K562 (cell line): ENCODE data around the gene NDP. TPM values are rescaled to one million over a fixed set of nuclear protein-coding genes. Genes with fewer than 3 reads are reported as not detected.

ENCODE experiments used
- ATAC-seq: fragments of 200-7000 bp; cut with Tn5 transposase; 3 replicates; pipeline ENCODE4 v1.9.1; 2020; ENCODE audit warnings: moderate library complexity
- BruUV-seq: library from RNA; stranded (reverse); fragments of 400-500 nt; replicated peaks from 2 replicates; lab custom pipeline; 2021; lab: Mats Ljungman, UMichigan
- CTCF ChIA-PET: fragments of 300-600 bp; formaldehyde crosslinking; extraction: SDS; loops from one replicate; lab custom pipeline; 2021; ENCODE audit warnings: low intra/inter-chr PET ratio; lab: Yijun Ruan, JAX
- POLR2A ChIA-PET: fragments of 300-600, 350-650 bp; sonication (Branson Sonifier 250); formaldehyde crosslinking; extraction: SDS; loops from one replicate; lab custom pipeline; 2021; ENCODE audit warnings: antibody characterized with exemption, inconsistent platforms; lab: Yijun Ruan, JAX
- DNase-seq, 4 experiments: peaks; one replicate each; pipeline versions ENCODE4 v3.0.0 to v3.0.0-alpha.2; 2011 to 2018; ENCODE audit warnings: low spot score in 3 of 4, mixed read lengths in 3 of 4; ENCODE audit errors: extremely low read depth in 1 of 4
- FAIRE-seq: peaks from 2 replicates; lab custom pipeline; 2011; peaks lifted over from hg19 to GRCh38; lab: Jason Lieb, UNC
- H2AFZ ChIP-seq: 2 replicates; pipeline ENCODE4 v1.6.0; 2011; ENCODE audit warnings: low read depth, low read length, control low read depth, inconsistent platforms
- H3K27ac ChIP-seq: fragments of 200-600 bp; 3 replicates; pipeline ENCODE4 v1.8.0; 2011; ENCODE audit warnings: low read depth, mild to moderate bottlenecking, control low read depth, inconsistent platforms, low read length, moderate library complexity, mixed read lengths; ENCODE audit errors: extremely low read depth
- H3K27me3 ChIP-seq, 2 experiments: fragments of 300-600 bp in 1 of 2; 2 replicates in 1 of 2; 3 replicates in 1 of 2; pipeline versions ENCODE4 v1.6.0 to v1.8.0; 2011; ENCODE audit warnings: inconsistent platforms in 2 of 2, low read length in 2 of 2, mild to moderate bottlenecking in 1 of 2, mixed read lengths in 1 of 2, moderate library complexity in 1 of 2; ENCODE audit not compliant: control insufficient read depth in 2 of 2, insufficient read depth in 2 of 2
- H3K36me3 ChIP-seq: fragments of 300-600 bp; 3 replicates; pipeline ENCODE4 v1.8.0; 2011; ENCODE audit warnings: mild to moderate bottlenecking, low read length, inconsistent platforms; ENCODE audit not compliant: control insufficient read depth, insufficient read depth
- H3K4me1 ChIP-seq, 2 experiments: fragments of 200-600 bp in 1 of 2; replicated peaks in 1 of 2; 2 replicates in 1 of 2; 3 replicates in 1 of 2; pipeline versions ENCODE4 v1.5.1 to v1.8.0; 2011; ENCODE audit warnings: inconsistent platforms in 2 of 2, low read length in 2 of 2, mild to moderate bottlenecking in 1 of 2, mixed read lengths in 1 of 2, moderate library complexity in 1 of 2; ENCODE audit not compliant: control insufficient read depth in 2 of 2, insufficient read depth in 2 of 2
- H3K4me2 ChIP-seq: 2 replicates; pipeline ENCODE4 v1.6.1; 2011; ENCODE audit warnings: low read length, control low read depth, inconsistent platforms, mixed read lengths; ENCODE audit not compliant: insufficient read depth
- H3K4me3 ChIP-seq: fragments of 200-600 bp; sonication (generic), shearing (Covaris generic); 2 replicates; pipeline ENCODE4 v1.5.1; 2016; ENCODE audit warnings: control low read depth, inconsistent platforms
- H3K79me2 ChIP-seq: fragments of 200-600 bp; 3 replicates; pipeline ENCODE4 v1.8.0; 2011; ENCODE audit warnings: low read length, inconsistent platforms; ENCODE audit not compliant: control insufficient read depth, insufficient read depth
- H3K9ac ChIP-seq, 2 experiments: 2 replicates each; pipeline versions ENCODE4 v1.6.0 to v1.6.1; 2011; ENCODE audit warnings: low read depth in 2 of 2, low read length in 2 of 2, control low read depth in 1 of 2, inconsistent platforms in 1 of 2, mild to moderate bottlenecking in 1 of 2, mixed read lengths in 1 of 2; ENCODE audit not compliant: insufficient read depth in 1 of 2
- H3K9me1 ChIP-seq: one replicate; pipeline ENCODE4 v1.6.0; 2011; ENCODE audit warnings: inconsistent platforms, mild to moderate bottlenecking, low read length, moderate library complexity; ENCODE audit not compliant: control insufficient read depth, insufficient read depth
- H3K9me3 ChIP-seq: replicated peaks from 2 replicates; pipeline ENCODE4 v1.5.1; 2011; ENCODE audit warnings: low read depth, low read length, inconsistent platforms; ENCODE audit not compliant: control insufficient read depth, insufficient read depth
- H4K20me1 ChIP-seq: replicated peaks from 2 replicates; pipeline ENCODE4 v1.6.1; 2011; ENCODE audit warnings: low read length, inconsistent platforms, mixed read lengths; ENCODE audit not compliant: control insufficient read depth, insufficient read depth
- EGR1 ChIP-seq: fragments of 450-650 bp; conservative IDR thresholded peaks from 2 replicates; pipeline ENCODE4 v1.6.1; 2017; ENCODE audit warnings: mild to moderate bottlenecking
- ELF4 ChIP-seq: fragments of 450-650 bp; formaldehyde crosslinking; IDR thresholded peaks from 2 replicates; pipeline ENCODE4 v1.4.0; 2022; ENCODE audit warnings: missing genetic modification characterization
- GATAD2A ChIP-seq: fragments of 450-650 bp; IDR thresholded peaks from 2 replicates; pipeline ENCODE4 v1.6.1; 2017
- HDAC2 ChIP-seq: fragments of 450-650 bp; IDR thresholded peaks from 2 replicates; pipeline ENCODE4 v1.6.1; 2016; ENCODE audit warnings: mild to moderate bottlenecking
- KHSRP ChIP-seq: fragments of 450-650 bp; IDR thresholded peaks from 2 replicates; pipeline ENCODE4 v1.6.1; 2017
- MEF2D ChIP-seq: conservative IDR thresholded peaks from 2 replicates; pipeline ENCODE4 v1.6.1; 2016; ENCODE audit warnings: low read depth, missing genetic modification characterization, missing compliant biosample characterization
- MLLT1 ChIP-seq, 2 experiments: fragments of 450-650 bp; IDR thresholded peaks; 2 replicates each; pipeline ENCODE4 v1.6.1; 2016
- NFYB ChIP-seq: IDR thresholded peaks from 2 replicates; pipeline ENCODE4 v1.6.1; 2011; ENCODE audit warnings: mild to moderate bottlenecking, moderate library complexity; ENCODE audit not compliant: insufficient read length; ENCODE audit errors: extremely low read depth
- PPARD ChIP-seq: fragments of 250-450 bp; sonication (Bioruptor Pico); IDR thresholded peaks from 2 replicates; pipeline ENCODE4 v1.8.0; 2022; ENCODE audit warnings: inconsistent platforms, mild to moderate bottlenecking, moderate library complexity
- TCF7 ChIP-seq: sonication (generic); IDR thresholded peaks from 2 replicates; pipeline ENCODE4 v1.6.1; 2016; ENCODE audit warnings: antibody characterized with exemption, borderline replicate concordance
- XRCC5 ChIP-seq: fragments of 200-400 bp; formaldehyde crosslinking; IDR thresholded peaks from 2 replicates; pipeline ENCODE4 v1.6.1; 2017; ENCODE audit warnings: low read depth, mild to moderate bottlenecking, low read length
- ZNF184 ChIP-seq: sonication (generic); formaldehyde crosslinking; IDR thresholded peaks from 2 replicates; pipeline ENCODE4 v1.5.0; 2020; ENCODE audit warnings: missing genetic modification reagents
- ZNF316 ChIP-seq: fragments of 450-650 bp; IDR thresholded peaks from 2 replicates; pipeline ENCODE4 v1.6.1; 2016
- ZNF436 ChIP-seq: fragments of 250-450, 450-650 bp; sonication (Bioruptor Pico); formaldehyde crosslinking; IDR thresholded peaks from 2 replicates; pipeline ENCODE4 v1.7.0; 2020; ENCODE audit warnings: mild to moderate bottlenecking
- ZNF589 ChIP-seq: fragments of 200-800 bp; sonication (Bioruptor generic); IDR thresholded peaks from 2 replicates; pipeline ENCODE4 v1.6.1; 2016; ENCODE audit warnings: low read depth, missing genetic modification characterization, missing compliant biosample characterization
- WGBS: fragments of 100-300 bp; shearing (Covaris generic); methylation state at CpG from one replicate; pipeline ENCODE4 v1.1.6; 2016; ENCODE audit warnings: low coverage, mixed read lengths; ENCODE audit not compliant: insufficient coverage; ENCODE audit errors: missing lambda C conversion rate; 5-methylcytosine and 5-hydroxymethylcytosine counted together
- in situ Hi-C: fragments of 300-500 bp; cut with MboI; formaldehyde crosslinking; loops from 4 replicates; pipeline ENCODE4 v1.15.0; 2018; ENCODE audit warnings: inconsistent platforms, mixed read lengths
- intact Hi-C: fragments of 100-400 bp; cut with micrococcal nuclease; formaldehyde crosslinking; loops from 2 replicates; pipeline ENCODE4 v1.14.2; 2022
- polyA plus RNA-seq, 8 experiments: library from polyadenylated mRNA; depleted of rRNA in 4 of 8; stranded (reverse) in 5 of 8; unstranded in 3 of 8; fragments of >200 nt; fragmentation: Nextera tagmentation in 2 of 8; fragmentation: Illumina TruSeq in 1 of 8; extraction: Ambion mirVana in 2 of 8; extraction: Trizol in 1 of 8; gene quantifications; 2 replicates each; pipeline versions ENCODE4 v1.2.1 to v1.2.3, GENCODE V29; 2011 to 2014; ENCODE audit warnings: inconsistent platforms in 1 of 8, missing spikeins in 1 of 8
- total RNA-seq, 7 experiments: library from RNA; depleted of rRNA in 6 of 7; stranded (reverse); fragments of >200 nt in 6 of 7; fragmentation: Illumina TruSeq in 2 of 7; extraction: Trizol in 2 of 7; gene quantifications; 2 replicates each; pipeline versions ENCODE4 v1.2.1 to v1.2.3, GENCODE V29; 2011 to 2021; ENCODE audit warnings: low replicate concordance in 1 of 7
- TF ChIP-seq, protein P1 (sequence below): fragments of 250-450 bp; sonication (Bioruptor Pico); IDR thresholded peaks from 2 replicates; pipeline ENCODE4 v1.4.0; 2020

NDP gene
- total and polyA plus RNA-seq, 9 of the 15 experiments (the other 6 are each of a cell fraction or from before 2014, with no cell fraction given), result not detected

DNA sequence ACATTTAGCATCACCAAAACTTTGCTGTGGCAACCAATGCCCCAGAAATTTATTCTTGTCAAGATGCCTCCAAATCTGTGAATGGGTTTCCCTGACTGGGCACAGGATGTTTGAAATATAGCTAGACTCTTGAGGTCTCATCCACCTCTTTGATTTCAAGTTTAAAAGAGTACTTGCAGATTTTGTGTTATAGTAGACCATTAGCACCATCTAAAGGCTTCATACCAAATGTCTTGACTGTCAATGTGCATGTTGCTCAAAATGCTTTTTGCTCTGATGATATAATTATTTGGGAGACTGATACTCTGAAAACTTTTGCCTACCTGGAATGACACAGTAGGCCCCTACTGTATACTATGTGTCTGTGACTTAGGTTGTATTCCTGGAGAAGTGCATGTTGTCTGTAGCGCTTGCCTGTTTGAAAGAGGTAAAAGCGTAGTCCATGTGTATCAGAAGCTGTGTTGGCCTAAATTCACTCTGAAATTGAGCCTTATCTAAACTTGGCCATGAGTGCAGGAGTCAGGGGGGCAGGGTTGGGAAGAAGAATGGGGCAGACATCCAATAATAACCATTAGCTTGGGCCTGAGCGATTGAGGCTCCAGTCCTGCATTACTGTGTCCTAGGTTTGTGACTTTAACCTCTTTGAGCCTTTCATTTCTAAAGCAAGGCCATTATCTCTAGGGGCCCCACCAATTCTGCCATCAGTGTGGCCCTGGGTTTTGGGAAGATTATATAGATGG, 33.8 kb downstream of the NDP start:
- no peak for FAIRE-seq
- intact Hi-C loops, result loop anchor here (10.0 kb wide), 1 partner anchor 375 kb away; no protein-coding TSS in a partner anchor
- H2AFZ ChIP-seq, result no peak overlapping the region

More for the DNA sequence above, 33.8 kb downstream of the NDP start:
- ATAC-seq, result no peak
- H3K4me2 ChIP-seq, result no peak overlapping the region
- no peak for TF ChIP-seq TCF7
- TF ChIP-seq, protein P1, sequence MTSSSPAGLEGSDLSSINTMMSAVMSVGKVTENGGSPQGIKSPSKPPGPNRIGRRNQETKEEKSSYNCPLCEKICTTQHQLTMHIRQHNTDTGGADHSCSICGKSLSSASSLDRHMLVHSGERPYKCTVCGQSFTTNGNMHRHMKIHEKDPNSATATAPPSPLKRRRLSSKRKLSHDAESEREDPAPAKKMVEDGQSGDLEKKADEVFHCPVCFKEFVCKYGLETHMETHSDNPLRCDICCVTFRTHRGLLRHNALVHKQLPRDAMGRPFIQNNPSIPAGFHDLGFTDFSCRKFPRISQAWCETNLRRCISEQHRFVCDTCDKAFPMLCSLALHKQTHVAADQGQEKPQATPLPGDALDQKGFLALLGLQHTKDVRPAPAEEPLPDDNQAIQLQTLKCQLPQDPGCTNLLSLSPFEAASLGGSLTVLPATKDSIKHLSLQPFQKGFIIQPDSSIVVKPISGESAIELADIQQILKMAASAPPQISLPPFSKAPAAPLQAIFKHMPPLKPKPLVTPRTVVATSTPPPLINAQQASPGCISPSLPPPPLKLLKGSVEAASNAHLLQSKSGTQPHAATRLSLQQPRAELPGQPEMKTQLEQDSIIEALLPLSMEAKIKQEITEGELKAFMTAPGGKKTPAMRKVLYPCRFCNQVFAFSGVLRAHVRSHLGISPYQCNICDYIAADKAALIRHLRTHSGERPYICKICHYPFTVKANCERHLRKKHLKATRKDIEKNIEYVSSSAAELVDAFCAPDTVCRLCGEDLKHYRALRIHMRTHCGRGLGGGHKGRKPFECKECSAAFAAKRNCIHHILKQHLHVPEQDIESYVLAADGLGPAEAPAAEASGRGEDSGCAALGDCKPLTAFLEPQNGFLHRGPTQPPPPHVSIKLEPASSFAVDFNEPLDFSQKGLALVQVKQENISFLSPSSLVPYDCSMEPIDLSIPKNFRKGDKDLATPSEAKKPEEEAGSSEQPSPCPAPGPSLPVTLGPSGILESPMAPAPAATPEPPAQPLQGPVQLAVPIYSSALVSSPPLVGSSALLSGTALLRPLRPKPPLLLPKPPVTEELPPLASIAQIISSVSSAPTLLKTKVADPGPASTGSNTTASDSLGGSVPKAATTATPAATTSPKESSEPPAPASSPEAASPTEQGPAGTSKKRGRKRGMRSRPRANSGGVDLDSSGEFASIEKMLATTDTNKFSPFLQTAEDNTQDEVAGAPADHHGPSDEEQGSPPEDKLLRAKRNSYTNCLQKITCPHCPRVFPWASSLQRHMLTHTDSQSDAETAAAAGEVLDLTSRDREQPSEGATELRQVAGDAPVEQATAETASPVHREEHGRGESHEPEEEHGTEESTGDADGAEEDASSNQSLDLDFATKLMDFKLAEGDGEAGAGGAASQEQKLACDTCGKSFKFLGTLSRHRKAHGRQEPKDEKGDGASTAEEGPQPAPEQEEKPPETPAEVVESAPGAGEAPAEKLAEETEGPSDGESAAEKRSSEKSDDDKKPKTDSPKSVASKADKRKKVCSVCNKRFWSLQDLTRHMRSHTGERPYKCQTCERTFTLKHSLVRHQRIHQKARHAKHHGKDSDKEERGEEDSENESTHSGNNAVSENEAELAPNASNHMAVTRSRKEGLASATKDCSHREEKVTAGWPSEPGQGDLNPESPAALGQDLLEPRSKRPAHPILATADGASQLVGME, result no peak
- TF ChIP-seq ZNF436 (CRISPR knock-in tag), result no peak
- TF ChIP-seq HDAC2, result no peak
- TF ChIP-seq ELF4 (CRISPR knock-in tag), result no peak
- TF ChIP-seq XRCC5, result no peak
- no peak for TF ChIP-seq EGR1
- no peak for TF ChIP-seq MLLT1 (IDR thresholded peaks at IDR 0.05)
- no peak for TF ChIP-seq ZNF184 (CRISPR knock-in tag)
- TF ChIP-seq PPARD (CRISPR knock-in tag), result no peak
- no peak for TF ChIP-seq ZNF316
- no peak for TF ChIP-seq NFYB
- TF ChIP-seq MEF2D, result no peak
- no peak for TF ChIP-seq ZNF589 (CRISPR knock-in tag)
- TF ChIP-seq KHSRP, result no peak
- TF ChIP-seq GATAD2A, result no peak
- TF ChIP-seq, all 486 proteins: peak for 0
- no peak overlapping the region for H3K4me3 ChIP-seq
- WGBS, result 2% methylated on average over 3 of the region's 3 CpGs
- H3K27me3 ChIP-seq, result no peaks in the 10 kb centered on the region
- DNase-seq, result no peak
- no peaks in the 10 kb centered on the region for H3K79me2 ChIP-seq
- no peaks in the 10 kb centered on the region for H3K9me1 ChIP-seq
- no peak overlapping the region for H3K27ac ChIP-seq
- in situ Hi-C loops, result no loop called here
- H3K36me3 ChIP-seq, result no peaks in the 10 kb centered on the region
- H4K20me1 ChIP-seq, result no peaks in the 10 kb centered on the region
- no peaks in the 10 kb centered on the region for H3K9me3 ChIP-seq
- no TSS peak for BruUV-seq
- CTCF ChIA-PET, result no interaction called here
- no peaks in the 10 kb centered on the region for H3K4me1 ChIP-seq
- H3K9ac ChIP-seq, result no peak overlapping the region
- POLR2A ChIA-PET, result interaction anchor here (0.8 kb wide), 1 partner anchor 826 kb away, joined by 3 read pairs; no protein-coding TSS in a partner anchor
